Suppressor macrophage (primary cell): Measurements from ENCODE around the gene SLC8A3.
"Not testable (repeated sequence)": the region's sequence is repeated elsewhere in the genome, so short reads cannot be mapped to it uniquely, and the experiment has no call there.

ENCODE experiments used
- DNase-seq, 4 experiments: peaks; one replicate each; pipeline ENCODE4 v3.0.0-alpha.2; 2020 to 2022
- total RNA-seq, 17 experiments: gene quantifications; one replicate each; lab custom pipeline; 2026; ENCODE audit warnings: mixed read lengths in 6 of 17, inconsistent platforms in 3 of 17; lab: John Stamatoyannopoulos, UW

SLC8A3 gene, protein sequence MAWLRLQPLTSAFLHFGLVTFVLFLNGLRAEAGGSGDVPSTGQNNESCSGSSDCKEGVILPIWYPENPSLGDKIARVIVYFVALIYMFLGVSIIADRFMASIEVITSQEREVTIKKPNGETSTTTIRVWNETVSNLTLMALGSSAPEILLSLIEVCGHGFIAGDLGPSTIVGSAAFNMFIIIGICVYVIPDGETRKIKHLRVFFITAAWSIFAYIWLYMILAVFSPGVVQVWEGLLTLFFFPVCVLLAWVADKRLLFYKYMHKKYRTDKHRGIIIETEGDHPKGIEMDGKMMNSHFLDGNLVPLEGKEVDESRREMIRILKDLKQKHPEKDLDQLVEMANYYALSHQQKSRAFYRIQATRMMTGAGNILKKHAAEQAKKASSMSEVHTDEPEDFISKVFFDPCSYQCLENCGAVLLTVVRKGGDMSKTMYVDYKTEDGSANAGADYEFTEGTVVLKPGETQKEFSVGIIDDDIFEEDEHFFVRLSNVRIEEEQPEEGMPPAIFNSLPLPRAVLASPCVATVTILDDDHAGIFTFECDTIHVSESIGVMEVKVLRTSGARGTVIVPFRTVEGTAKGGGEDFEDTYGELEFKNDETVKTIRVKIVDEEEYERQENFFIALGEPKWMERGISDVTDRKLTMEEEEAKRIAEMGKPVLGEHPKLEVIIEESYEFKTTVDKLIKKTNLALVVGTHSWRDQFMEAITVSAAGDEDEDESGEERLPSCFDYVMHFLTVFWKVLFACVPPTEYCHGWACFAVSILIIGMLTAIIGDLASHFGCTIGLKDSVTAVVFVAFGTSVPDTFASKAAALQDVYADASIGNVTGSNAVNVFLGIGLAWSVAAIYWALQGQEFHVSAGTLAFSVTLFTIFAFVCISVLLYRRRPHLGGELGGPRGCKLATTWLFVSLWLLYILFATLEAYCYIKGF
- total RNA-seq, result 0 to 5.2 (median 0.05) reads per million in 17 experiments

DNA sequence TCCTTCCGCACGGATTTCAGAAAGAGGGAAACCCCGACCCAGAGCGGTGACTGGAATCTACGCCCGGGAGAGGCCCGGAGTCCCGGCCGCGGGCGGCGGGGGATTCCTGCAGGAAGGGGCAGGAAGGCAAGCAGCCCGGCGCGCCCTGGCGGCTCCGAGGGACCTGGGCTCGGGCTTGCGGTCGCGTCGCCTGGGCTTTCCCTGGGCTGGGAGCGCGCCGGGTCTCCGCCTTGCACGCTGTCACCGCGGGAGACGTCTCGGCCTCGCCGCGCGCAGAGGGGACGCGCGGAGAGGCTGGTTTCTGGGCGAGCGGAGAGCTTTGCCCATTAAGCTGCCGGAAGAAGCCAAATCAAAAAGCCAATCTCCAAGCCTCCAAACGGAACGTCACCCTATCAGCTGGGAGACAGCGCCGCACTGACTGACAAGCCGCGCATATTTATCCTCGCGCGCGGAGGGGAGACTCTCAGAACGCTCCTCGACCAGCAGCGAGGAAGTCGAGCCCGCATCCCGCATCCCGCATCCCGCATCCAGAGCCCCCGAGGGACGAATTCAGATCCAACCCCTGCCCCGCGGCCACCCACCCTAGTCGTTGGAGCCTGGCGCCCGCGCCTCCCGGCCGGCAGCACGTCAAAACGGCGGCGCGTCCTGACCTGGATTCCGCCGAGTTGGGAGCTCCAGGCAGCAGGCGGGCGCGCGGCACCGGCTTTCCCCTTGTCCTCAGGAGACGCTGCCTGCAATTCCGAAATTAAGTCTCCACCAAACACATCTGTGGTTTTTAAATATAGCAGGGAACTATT lies at the start of gene SLC8A3:
Gene SLC8A3 (minus strand): TSS at position 293 of the 797 bp plus-strand sequence. CDS start 20,529 bp downstream, outside the sequence.
- peak; percentile 8 to 41 (median 28) for DNase-seq

DNA sequence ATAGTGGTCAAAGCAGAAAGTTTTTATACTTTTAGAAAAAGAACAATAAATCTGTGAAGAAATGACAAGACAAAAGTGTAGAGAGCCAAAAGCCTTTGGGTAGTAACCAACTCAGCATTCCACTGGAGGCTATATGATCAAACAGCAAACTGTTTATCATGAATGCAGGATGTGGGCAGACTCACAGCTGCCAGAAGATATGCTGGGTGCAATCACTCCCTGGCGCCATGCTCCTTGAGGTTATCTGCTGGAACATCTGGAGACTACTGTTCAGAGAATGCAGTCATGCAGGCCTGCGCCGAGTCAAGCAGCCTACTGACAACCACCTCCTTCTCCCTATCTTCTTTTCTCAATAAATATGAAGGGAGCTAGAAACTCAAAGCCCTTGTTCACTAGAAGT lies 49.0 kb upstream of the SLC8A3 start:
- DNase-seq, result no peak

DNA sequence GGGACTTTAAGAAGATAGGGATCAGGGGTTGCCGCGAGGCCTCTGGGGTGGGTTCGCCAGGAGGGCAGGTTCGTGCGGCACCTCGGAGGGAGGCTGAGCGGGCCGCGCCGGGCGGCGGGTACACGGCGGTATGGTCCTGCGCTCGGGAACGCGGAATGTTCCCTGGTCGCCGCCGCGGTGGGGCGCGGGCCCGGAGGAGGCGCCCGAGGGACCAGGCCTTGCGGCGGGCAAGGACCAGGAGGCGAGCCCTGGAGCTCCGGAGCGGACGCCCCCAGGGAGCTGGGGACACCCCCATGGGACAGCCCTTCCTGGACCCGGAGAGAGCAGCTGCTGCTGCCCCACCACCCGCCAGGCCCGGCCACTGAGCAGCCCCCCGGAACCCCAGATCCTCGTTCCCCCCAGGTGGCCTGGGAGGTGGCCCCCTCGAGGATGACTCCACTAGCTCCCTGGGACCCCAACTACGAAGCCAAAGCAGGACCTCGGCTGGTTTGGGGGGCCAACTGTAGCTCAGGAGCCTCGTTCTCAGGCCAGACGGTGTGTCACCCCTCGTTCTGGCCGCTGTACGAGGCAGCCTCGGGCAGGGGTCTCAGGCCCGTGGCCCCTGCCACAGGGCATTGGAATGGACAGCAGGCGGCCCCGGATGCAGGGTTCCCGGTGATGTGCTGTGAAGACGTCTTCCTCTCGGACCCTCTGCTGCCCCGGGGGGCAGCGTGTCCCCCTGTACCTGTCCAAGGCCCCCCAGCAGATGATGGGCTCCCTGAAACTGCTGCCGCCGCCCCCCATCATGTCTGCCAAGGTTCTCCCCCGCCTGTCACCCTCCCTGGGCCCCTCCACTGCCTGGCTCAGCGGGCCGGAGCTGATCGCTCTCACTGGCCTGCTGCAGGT lies 45.6 kb upstream of the SLC8A3 start:
- no peak for DNase-seq

DNA sequence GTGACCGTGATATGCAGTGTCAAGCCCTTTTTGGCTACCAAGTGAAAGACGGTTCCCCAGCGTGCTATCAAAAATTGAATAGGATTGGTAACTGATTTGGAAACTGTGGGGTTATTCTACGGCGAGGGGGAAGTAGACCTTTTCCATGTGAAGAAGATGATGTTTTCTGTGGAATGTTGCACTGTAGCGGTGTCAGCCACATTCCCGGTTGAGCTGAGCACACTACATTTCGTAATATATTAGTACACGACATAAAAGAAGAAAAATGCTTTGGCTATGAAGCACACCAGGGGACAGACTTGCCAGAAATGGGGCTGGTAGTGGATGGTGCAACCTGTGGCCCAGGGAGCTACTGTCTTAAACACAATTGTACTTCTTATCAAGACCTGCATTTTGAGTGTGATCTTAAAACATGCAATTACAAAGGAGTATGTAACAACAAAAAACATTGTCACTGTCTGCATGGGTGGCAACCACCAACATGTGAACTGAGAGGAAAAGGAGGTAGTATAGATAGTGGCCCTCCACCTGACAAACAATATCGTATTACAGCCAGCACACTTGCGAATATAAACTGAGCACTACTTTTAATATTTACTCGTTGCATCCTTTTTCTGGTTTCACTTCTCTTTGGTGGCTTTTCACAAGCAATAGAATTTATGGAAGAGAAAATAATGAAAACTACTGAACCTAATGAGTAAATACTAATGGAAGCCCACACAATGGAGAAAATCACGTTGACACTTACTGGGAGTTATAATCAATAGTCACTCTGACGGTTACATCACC lies 43.2 kb upstream of the SLC8A3 start:
- peak in 1 of 4 experiments; percentile 13 for DNase-seq

DNA sequence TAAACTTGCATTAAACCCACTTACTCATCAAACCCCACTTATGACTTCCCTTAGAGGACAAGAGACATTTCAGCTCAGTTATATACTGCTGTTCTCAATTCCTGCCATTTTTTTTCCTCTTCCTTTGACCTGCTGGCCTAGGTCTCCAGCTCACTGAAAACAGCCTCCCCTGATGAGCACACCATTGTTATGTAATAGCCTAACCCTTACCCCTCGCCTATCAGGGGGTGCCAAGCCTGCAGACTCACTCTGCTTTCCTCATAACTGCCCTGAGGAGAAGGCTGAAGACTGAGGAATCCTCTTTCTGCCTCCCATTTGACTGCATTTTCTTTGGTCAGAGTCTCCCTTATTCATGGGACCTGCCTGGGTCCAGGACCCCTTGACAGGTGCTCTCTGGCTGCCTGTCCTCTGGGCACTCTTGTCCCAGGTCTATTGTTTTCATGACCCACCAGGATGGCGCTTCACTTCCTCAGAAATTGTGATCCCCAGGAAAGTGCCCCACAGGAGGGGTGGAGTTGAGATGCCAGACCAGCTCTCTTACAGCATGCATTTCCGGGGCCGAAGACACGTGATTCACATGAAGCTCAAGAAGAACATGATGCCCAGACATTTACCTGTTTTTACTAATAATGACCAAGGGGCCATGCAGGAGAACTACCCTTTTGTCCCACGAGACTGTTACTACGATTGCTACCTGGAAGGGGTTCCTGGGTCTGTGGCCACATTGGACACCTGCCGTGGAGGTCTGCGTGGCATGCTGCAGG lies 41.3 kb upstream of the SLC8A3 start:
- not testable (repeated sequence) for DNase-seq

DNA sequence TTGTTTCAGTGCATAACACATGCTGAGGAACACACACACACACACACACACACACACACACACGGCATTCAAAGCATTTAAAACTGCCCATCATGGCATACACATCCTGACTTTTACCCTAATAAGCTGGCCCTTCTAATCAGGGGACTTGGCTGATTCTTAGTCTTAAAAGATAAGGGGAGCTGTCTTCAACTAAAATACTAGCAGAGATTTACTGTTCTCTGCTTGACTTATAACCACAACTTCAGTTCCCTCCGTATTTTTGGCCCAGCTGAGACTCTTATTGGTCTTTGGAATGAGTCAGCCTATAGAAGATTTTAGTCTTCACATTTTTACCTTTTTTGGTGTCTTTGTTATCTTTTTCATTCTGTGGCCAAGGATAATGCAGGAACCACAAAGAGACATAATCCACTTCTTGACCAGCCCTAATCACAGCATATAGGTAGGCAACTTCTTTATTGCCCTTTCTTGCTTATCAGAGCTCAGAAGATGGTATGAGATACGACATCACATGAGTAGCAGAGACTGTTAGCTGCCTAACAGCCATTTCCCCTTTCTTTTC lies 25.1 kb upstream of the SLC8A3 start:
- no peak for DNase-seq

DNA sequence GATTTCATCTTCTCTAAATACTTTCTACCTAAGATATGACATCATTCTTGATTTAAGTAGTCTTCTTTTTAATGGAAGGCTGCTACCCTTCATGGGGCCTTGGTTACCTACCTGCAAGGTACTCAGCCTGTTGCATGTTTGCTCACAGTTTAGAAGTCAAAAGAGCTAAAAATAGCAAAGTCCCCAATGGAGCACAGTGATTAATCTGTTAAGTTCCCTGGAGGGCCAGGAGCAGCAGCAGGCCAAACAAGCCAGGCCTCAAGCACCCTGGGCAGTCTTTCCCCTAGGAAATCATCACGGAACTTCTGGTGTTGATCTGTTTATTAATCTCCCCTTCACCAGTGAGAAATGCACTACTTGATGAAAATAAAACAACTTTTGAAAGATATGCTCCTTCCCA lies 24.0 kb upstream of the SLC8A3 start:
- DNase-seq, result no peak

DNA sequence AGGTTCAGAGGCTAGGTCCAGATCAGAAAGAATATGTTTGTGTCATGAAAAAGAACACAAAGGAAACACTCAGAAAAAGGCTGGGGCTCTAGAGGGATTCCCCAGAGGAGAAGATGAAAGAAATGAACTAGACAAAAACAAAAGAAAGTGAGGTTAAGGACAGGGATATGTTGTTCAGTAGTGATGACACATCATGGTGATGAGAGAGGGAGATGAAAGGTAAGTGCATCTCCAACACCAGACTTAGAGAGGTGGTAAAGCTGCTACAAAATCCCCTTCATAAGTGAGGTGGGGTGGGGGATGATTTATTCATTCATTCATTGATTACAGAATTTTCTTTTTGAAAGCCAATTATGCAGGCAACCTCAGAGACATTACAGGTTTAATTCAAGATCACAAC lies 19.6 kb upstream of the SLC8A3 start:
- no peak for DNase-seq

DNA sequence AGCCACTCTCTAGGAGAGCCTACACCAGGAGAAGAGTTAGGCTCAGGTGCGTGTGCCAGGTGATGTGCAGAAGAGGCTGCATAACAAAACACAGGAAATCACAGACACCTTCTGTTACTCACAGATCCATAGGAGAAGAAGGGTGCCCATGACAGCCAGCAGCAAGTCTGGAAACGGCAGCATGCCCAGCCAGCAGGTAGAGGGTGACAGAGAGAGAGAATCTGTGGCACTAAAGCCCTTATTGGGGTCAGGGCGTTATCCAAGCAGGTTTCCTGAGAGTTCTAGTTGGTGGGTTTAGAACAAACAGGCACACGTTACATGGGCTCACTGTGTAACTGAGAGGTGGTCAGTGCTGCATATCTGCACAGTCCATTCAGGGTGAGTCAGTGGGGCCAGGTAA lies 14.9 kb upstream of the SLC8A3 start:
- no peak for DNase-seq

DNA sequence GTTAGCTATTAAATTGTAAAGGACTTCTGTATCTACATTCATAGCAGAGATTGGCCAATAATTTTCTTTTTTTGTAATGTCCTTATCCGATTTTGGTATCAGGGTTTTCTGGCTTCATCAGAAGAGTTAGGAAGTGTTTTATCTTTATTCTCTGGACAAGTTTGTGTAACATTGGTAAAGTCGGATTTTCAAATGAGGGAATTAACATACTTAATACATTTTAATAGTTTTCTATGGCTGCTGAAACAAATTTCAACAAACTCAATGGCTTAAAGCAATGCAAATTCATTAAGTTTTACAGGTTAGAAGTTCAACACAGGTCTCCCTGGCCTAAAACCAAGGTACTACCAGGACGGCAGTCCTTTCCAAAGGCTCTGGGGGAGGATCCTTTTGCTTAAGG lies 13.2 kb upstream of the SLC8A3 start:
- DNase-seq, result no peak

DNA sequence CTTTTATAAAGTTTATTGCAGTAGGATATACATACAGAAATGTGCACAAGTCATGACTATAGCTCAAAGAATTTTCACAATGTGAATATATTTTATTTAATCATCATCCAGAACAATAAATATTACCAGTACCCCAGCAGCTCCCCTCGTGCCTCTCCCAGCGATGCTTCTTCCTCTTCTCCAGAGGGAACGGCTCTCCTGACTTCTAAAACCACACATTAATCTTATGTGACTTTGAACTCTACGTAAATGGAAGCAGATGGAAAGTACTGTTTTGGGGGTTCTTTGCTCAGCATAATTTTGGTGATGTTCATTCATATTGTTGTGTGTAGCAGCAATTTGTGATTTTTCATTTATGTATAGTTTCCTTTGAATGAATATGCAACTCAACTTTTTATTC lies 4.6 kb upstream of the SLC8A3 start:
- no peak for DNase-seq

DNA sequence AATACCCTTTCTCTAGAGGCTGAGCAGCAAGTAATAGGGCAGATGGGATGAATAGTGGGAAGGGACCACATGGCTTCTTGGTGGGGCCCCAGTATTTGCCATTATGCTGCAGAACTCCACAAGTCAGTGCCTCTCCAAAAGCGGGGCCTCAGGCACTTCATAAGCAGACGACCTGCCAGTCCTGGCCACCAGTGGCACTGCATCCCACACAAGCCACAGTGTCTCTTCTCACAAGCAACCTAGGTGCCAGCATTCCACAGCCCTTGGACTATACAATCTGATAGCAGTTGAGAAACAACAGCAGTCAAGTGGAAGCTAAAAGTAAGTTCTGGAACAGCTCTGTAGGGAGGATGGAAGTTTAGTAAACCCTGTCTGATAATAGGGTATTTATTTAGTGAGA lies 4.2 kb upstream of the SLC8A3 start:
- no peak for DNase-seq

DNA sequence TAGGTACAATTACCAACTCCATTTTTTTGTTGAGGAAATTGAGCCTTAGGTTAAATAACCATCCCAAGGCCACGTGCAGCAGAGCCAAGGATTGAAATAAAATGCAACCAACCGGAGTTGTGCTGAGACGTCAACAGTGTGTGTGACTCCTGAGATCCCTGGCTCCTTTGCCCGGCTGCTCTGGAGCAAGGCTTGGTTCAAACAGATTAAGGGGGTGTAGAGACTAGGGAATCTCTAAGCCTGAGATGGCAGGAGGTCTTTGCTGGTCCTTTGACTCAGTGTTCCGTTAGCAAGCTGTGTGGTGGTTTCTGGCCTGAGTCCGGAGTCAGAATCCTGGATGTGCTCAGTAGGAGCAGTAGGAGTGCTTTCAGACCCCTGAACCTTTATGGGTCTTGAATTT lies 1.4 kb upstream of the SLC8A3 start:
- no peak for DNase-seq

DNA sequence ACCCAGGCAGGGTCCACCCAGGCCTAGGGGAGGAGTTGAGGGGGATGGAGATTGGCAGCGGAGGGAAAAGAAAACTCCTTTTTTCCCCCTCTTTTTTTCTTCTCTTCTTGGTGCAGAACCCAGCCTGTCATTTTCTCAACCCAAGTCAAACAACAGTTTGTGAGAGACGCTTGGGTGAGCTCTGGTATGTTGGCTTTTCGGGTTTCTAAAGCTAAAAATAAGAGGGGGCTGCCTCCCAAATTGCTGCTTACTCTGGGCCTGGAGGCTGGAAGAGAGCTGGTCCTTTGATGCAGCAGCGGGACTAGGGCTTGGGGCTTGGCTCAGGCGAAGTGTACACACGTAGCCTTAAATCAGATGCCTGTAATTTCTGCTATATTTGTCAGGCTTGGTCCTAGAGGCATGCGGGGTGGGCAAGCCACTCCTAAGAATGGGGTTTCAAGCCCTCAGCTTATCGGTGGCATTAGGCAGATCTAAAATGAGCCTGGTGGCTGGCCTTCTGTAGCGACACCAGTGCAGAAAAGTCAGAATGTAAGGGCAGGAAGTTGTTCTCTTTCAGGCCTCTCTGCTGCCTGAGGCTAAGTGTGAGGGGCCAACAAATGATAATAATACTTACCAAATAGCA lies 816 bp upstream of the SLC8A3 start:
- DNase-seq, result no peak

DNA sequence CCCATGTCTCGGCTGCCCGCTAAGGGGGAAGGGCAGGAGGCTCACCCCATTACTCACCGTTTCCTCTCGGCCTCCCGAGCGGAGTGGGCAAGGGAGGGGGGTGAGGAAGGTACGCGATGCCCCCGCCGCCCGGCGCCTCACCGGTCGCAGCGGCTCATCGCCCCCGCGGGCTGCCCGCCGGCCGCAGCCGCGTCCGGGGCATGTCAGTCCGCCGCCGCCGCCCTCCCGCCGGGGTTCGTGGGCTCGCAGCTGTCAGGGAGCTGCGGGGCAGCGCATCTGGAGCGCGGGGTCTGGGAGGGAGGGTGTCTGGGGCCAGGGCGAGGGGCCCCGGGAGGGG lies 461 bp downstream of the SLC8A3 start:
- DNase-seq, result peak in 1 of 4 experiments; percentile 9

DNA sequence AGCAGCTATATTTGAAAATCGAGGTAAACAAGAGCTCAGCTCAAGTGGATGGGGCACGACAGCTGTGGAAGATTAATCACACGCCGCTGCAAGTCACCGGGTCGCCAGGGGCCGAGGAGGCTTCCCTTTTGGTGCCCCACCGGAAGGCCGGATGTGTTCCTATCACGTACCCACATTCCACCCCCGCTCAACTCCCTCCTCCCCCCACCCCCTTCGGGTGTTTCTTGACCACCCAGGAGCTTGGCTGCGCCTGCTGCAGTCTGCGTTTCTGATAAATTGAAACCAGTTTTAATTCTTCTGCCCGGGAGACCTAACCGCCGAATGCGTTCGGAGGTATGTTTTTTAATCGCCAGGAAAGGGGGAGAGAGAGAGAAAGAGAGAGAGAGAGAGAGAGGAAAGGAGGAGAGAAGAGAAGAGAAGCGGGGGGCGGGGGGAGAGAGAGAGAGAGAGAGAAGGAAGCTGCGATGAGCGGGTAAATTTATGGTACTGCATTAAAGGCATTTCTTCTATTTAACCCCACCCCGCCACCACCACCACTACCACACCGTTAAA lies 1.8 kb downstream of the SLC8A3 start:
- peak in 1 of 4 experiments; percentile 23 for DNase-seq

DNA sequence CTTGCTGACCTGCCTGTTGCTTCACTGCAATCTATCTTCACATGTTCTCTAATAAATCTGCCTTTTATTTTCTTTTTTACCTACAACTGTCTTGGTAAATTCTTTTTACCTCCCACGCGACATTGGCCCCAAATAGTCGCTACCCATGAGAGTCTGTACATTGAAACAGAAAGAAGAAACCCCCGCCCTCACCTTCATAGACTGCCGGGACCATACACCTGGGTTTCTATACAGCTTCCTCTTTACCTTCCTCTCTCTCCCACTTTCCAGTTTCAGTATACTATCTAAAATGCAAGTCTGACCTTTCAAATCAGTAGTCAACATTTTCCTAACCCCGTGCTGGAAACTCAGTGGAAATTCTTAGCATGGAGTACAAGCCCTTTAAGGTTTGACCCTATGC lies 4.8 kb downstream of the SLC8A3 start:
- no peak for DNase-seq

DNA sequence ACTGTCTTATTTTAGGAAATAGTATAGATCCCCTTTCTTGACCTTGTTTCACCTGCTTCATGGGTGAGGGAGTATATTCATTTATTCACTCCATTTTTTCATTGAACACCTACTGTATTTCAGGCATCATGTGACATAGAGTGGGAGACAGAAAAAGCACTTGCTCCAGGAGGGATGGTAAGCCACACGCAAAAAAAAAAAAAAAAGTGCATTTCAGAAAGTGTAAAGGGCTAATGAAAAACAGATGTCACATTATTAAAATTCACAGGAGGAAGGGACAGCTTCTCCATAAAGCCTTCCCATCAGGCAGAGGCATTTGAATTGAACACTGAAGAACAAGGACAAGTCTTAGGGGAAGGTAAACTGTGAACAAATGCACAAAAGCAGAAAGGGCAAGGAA lies 7.5 kb downstream of the SLC8A3 start:
- no peak for DNase-seq

DNA sequence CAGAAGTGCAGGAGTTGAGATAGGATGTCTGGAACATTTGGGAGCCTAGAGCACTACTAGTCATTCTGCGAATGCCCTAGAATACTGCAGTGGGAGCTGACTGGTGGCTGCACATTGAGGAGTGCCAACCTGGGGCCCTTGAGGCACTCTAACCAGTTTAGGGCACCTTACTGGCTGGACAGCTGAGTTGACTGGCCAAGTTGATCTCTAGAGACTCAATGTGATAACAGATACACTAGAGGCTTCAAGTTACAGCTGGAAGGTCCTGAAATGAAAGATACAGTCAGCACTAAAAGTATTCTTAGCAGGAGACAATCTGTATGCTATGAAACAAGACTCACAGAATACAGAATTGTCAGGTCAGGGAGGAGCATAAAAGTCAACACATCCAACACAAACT lies 8.0 kb downstream of the SLC8A3 start:
- DNase-seq, result no peak
